ENCODE measurements around the gene NCAPG2.
A peak's percentile ranks its signal among the peaks of the same experiment; 100 is the strongest.

Gene NCAPG2, protein sequence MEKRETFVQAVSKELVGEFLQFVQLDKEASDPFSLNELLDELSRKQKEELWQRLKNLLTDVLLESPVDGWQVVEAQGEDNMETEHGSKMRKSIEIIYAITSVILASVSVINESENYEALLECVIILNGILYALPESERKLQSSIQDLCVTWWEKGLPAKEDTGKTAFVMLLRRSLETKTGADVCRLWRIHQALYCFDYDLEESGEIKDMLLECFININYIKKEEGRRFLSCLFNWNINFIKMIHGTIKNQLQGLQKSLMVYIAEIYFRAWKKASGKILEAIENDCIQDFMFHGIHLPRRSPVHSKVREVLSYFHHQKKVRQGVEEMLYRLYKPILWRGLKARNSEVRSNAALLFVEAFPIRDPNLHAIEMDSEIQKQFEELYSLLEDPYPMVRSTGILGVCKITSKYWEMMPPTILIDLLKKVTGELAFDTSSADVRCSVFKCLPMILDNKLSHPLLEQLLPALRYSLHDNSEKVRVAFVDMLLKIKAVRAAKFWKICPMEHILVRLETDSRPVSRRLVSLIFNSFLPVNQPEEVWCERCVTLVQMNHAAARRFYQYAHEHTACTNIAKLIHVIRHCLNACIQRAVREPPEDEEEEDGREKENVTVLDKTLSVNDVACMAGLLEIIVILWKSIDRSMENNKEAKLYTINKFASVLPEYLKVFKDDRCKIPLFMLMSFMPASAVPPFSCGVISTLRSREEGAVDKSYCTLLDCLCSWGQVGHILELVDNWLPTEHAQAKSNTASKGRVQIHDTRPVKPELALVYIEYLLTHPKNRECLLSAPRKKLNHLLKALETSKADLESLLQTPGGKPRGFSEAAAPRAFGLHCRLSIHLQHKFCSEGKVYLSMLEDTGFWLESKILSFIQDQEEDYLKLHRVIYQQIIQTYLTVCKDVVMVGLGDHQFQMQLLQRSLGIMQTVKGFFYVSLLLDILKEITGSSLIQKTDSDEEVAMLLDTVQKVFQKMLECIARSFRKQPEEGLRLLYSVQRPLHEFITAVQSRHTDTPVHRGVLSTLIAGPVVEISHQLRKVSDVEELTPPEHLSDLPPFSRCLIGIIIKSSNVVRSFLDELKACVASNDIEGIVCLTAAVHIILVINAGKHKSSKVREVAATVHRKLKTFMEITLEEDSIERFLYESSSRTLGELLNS

DNA sequence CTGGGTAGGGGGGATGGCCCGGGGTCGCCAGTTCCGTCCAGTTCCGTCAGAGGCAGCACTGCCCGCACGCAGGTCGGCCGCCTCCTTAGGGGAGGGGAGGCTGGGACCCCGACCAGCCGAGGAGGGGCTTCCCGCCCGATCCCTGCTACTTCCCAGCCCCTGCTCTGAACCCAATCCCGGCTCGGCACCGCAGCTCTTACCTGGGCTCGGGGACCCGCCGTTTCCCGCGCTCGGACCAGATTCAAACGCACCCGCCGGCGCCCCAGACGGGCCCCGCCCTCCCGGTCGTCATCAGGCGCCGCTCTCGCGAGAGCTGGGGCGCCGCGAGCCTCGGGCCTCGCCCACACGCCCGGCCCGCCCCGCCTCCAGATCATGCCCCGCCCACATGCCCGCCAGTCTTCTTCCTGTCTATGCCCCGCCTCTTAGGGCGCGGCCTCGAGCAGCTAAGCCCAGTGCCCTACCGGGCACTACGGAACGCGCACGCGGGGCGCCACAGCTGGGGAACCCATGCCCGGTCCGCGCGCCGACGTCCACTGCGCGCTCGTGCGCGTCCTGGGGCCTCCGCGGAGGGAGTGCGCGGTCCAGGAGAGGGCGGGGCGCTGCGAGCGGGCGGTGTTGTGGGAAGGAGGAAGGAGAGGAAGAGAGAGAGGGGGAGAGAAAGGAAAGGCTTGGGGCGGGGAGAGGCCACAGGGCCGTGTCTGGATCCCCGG, at the start of gene NCAPG2:
NCAPG2 (minus strand) TSS at position 281 of the 710 bp plus-strand sequence. CDS start 2,905 bp downstream, outside the sequence.
- Histone ChIP-seq H3K36me3 (ENCODE audit: control insufficient read depth in 5 of 5, insufficient read depth in 5 of 5, low read length in 5 of 5) (peaks cover 0 to 4% (median 0%) of the 10 kb centered on the region in 5 donors), H3K27ac (ENCODE audit: low read depth, low read length) (peak within 1 kb of the TSS; percentile 57), H3K4me3 (ENCODE audit: low read depth in 1 of 5, low read length in 5 of 5) (peak within 1 kb of the TSS; percentile 72 to 91 (median 85)), H3K9me3 (ENCODE audit: control insufficient read depth in 5 of 5, low read length in 5 of 5) (peaks cover 0 to 9% (median 7%) of the 10 kb centered on the region in 5 donors), H3K9ac (ENCODE audit: low read length in 5 of 5) (peak within 1 kb of the TSS in 4 of 5 donors; percentile 80 to 92 (median 85)), H3K27me3 (ENCODE audit: control insufficient read depth in 5 of 5, insufficient read depth in 4 of 5, low read length in 5 of 5) (no peaks in the 10 kb centered on the region), H3K4me1 (ENCODE audit: control insufficient read depth in 5 of 5, insufficient read depth in 5 of 5, low read length in 5 of 5) (peaks cover 0 to 22% (median 20%) of the 10 kb centered on the region in 5 donors)

- no peak overlapping the region for H3K9ac ChIP-seq (ENCODE audit: low read length in 5 of 5)
- H3K27me3 ChIP-seq (ENCODE audit: control insufficient read depth in 5 of 5, insufficient read depth in 4 of 5, low read length in 5 of 5) = no peaks in the 10 kb centered on the region
- peaks cover 19 to 61% (median 33%) of the 10 kb centered on the region in 5 donors for H3K36me3 ChIP-seq (ENCODE audit: control insufficient read depth in 5 of 5, insufficient read depth in 5 of 5, low read length in 5 of 5)
- H3K9me3 ChIP-seq (ENCODE audit: control insufficient read depth in 5 of 5, low read length in 5 of 5) = no peaks in the 10 kb centered on the region
- H3K4me3 ChIP-seq (ENCODE audit: low read depth in 1 of 5, low read length in 5 of 5) = no peak overlapping the region
- H3K27ac ChIP-seq (ENCODE audit: low read depth, low read length) = no peak overlapping the region
- peaks cover 2 to 12% (median 8%) of the 10 kb centered on the region in 5 donors for H3K4me1 ChIP-seq (ENCODE audit: control insufficient read depth in 5 of 5, insufficient read depth in 5 of 5, low read length in 5 of 5)
Observed at GRCh38 chr7:158753900-158754299, 49.3 kb upstream of the NCAPG2 start.

DNA sequence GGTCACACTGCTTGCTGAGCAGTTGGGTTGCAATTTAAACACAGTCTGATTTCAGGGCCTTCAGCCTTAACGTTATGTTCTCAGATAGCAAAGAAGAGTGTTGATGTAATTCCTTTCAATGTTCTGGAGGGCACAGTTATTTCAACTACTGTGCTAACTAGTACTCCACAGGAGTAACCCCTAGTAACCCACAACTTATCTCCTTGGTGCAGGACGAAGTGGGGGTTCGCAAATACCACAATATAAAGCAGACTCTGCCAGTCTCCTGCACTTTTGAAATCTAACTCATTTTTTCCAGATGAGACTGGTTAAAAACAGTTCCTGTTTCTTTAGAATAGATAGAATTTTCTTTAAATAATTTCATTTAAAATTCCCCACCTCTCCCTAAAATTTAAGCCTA, 47.1 kb upstream of the NCAPG2 start:
- H3K36me3 ChIP-seq (ENCODE audit: control insufficient read depth in 5 of 5, insufficient read depth in 5 of 5, low read length in 5 of 5) = peaks cover 8 to 61% (median 32%) of the 10 kb centered on the region in 5 donors
- no peak overlapping the region for H3K27ac ChIP-seq (ENCODE audit: low read depth, low read length)
- no peaks in the 10 kb centered on the region for H3K9me3 ChIP-seq (ENCODE audit: control insufficient read depth in 5 of 5, low read length in 5 of 5)
- H3K4me1 ChIP-seq (ENCODE audit: control insufficient read depth in 5 of 5, insufficient read depth in 5 of 5, low read length in 5 of 5) = peaks cover 2 to 12% (median 8%) of the 10 kb centered on the region in 5 donors
- H3K27me3 ChIP-seq (ENCODE audit: control insufficient read depth in 5 of 5, insufficient read depth in 4 of 5, low read length in 5 of 5) = no peaks in the 10 kb centered on the region
- no peak overlapping the region for H3K9ac ChIP-seq (ENCODE audit: low read length in 5 of 5)
- no peak overlapping the region for H3K4me3 ChIP-seq (ENCODE audit: low read depth in 1 of 5, low read length in 5 of 5)

DNA sequence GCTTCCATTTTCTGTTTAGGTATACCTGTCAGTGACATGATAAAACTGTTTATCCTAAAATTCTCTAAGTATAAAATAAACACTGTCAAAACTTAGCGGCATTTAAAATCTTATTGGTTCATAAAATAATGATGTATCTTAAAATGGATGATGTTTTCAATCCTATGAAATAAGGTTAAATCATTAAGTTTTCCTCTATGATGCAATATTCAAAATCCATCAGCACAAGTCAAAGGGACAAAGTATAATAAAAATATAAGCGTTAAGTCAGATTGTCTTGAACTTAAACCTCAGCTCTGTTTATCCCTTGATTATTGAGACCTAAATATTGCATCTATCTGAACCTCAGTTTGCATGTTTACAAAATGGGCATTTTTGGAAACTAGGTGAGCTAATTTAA, 46.6 kb upstream of the NCAPG2 start:
- Histone ChIP-seq H3K36me3 (ENCODE audit: control insufficient read depth in 5 of 5, insufficient read depth in 5 of 5, low read length in 5 of 5) (peaks cover 8 to 63% (median 34%) of the 10 kb centered on the region in 5 donors), H3K4me1 (ENCODE audit: control insufficient read depth in 5 of 5, insufficient read depth in 5 of 5, low read length in 5 of 5) (peaks cover 2 to 12% (median 8%) of the 10 kb centered on the region in 5 donors), H3K27me3 (ENCODE audit: control insufficient read depth in 5 of 5, insufficient read depth in 4 of 5, low read length in 5 of 5) (no peaks in the 10 kb centered on the region), H3K27ac (ENCODE audit: low read depth, low read length) (no peak overlapping the region), H3K9ac (ENCODE audit: low read length in 5 of 5) (no peak overlapping the region), H3K4me3 (ENCODE audit: low read depth in 1 of 5, low read length in 5 of 5) (no peak overlapping the region), H3K9me3 (ENCODE audit: control insufficient read depth in 5 of 5, low read length in 5 of 5) (no peaks in the 10 kb centered on the region)

DNA sequence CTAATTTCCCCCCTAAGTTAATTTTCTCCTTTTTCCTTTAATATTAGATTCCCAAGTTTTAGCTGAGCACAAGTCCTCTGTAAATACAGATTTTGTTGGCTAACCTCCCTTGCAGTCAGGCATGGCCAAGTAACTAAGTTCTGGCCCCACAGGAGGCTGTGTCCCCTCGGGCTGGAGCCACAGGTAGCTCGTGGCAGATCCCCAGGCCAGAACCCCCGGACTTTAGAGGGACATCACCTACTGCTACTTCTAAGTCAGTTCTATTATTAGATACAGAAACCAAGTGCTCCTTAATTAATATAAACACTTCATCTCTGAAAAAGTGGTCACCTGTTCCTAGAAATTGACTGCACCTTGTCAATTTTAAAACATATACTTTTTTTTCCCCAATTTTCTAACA, 46.1 kb upstream of the NCAPG2 start:
- H3K4me3 ChIP-seq (ENCODE audit: low read depth in 1 of 5, low read length in 5 of 5) = no peak overlapping the region
- H3K9me3 ChIP-seq (ENCODE audit: control insufficient read depth in 5 of 5, low read length in 5 of 5) = no peaks in the 10 kb centered on the region
- no peaks in the 10 kb centered on the region for H3K27me3 ChIP-seq (ENCODE audit: control insufficient read depth in 5 of 5, insufficient read depth in 4 of 5, low read length in 5 of 5)
- H3K4me1 ChIP-seq (ENCODE audit: control insufficient read depth in 5 of 5, insufficient read depth in 5 of 5, low read length in 5 of 5) = peaks cover 2 to 12% (median 8%) of the 10 kb centered on the region in 5 donors
- no peak overlapping the region for H3K9ac ChIP-seq (ENCODE audit: low read length in 5 of 5)
- peaks cover 10 to 65% (median 39%) of the 10 kb centered on the region in 5 donors for H3K36me3 ChIP-seq (ENCODE audit: control insufficient read depth in 5 of 5, insufficient read depth in 5 of 5, low read length in 5 of 5)
- H3K27ac ChIP-seq (ENCODE audit: low read depth, low read length) = no peak overlapping the region

DNA sequence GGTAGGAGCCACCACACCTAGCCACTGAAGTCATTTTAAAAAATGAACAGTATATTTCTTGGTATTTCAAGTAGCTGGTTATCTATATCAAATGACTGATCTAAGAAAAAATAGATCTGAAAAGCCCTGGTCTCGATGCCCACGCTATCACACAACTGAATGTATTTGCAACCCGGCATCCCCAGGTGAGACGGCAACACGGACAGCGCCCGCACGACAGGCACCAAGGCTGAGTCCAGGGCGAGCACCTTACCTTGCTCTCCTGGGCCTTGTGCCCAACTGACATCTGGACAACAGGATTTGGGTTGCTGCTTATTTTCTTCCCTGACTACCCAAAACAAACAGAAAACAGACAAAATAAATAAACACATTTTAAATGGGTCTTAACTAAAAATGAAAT, 44.8 kb upstream of the NCAPG2 start:
- H3K27ac ChIP-seq (ENCODE audit: low read depth, low read length) = no peak overlapping the region
- no peak overlapping the region for H3K4me3 ChIP-seq (ENCODE audit: low read depth in 1 of 5, low read length in 5 of 5)

GRCh38 chr7:158748335-158748734, 43.7 kb upstream of the NCAPG2 start:
- Histone ChIP-seq H3K27me3 (ENCODE audit: control insufficient read depth in 5 of 5, insufficient read depth in 4 of 5, low read length in 5 of 5) (no peaks in the 10 kb centered on the region), H3K4me1 (ENCODE audit: control insufficient read depth in 5 of 5, insufficient read depth in 5 of 5, low read length in 5 of 5) (no peaks in the 10 kb centered on the region), H3K36me3 (ENCODE audit: control insufficient read depth in 5 of 5, insufficient read depth in 5 of 5, low read length in 5 of 5) (peaks cover 15 to 69% (median 48%) of the 10 kb centered on the region in 5 donors), H3K4me3 (ENCODE audit: low read depth in 1 of 5, low read length in 5 of 5) (no peak overlapping the region), H3K9me3 (ENCODE audit: control insufficient read depth in 5 of 5, low read length in 5 of 5) (no peaks in the 10 kb centered on the region), H3K27ac (ENCODE audit: low read depth, low read length) (no peak overlapping the region), H3K9ac (ENCODE audit: low read length in 5 of 5) (no peak overlapping the region)

More for the DNA sequence above, 44.8 kb upstream of the NCAPG2 start:
- no peak overlapping the region for H3K9ac ChIP-seq (ENCODE audit: low read length in 5 of 5)
- H3K4me1 ChIP-seq (ENCODE audit: control insufficient read depth in 5 of 5, insufficient read depth in 5 of 5, low read length in 5 of 5) = no peaks in the 10 kb centered on the region
- H3K36me3 ChIP-seq (ENCODE audit: control insufficient read depth in 5 of 5, insufficient read depth in 5 of 5, low read length in 5 of 5) = peaks cover 12 to 65% (median 45%) of the 10 kb centered on the region in 5 donors
- H3K9me3 ChIP-seq (ENCODE audit: control insufficient read depth in 5 of 5, low read length in 5 of 5) = no peaks in the 10 kb centered on the region
- H3K27me3 ChIP-seq (ENCODE audit: control insufficient read depth in 5 of 5, insufficient read depth in 4 of 5, low read length in 5 of 5) = no peaks in the 10 kb centered on the region

- Histone ChIP-seq H3K4me3 (ENCODE audit: low read depth in 1 of 5, low read length in 5 of 5) (no peak overlapping the region), H3K9me3 (ENCODE audit: control insufficient read depth in 5 of 5, low read length in 5 of 5) (no peaks in the 10 kb centered on the region), H3K27ac (ENCODE audit: low read depth, low read length) (no peak overlapping the region), H3K27me3 (ENCODE audit: control insufficient read depth in 5 of 5, insufficient read depth in 4 of 5, low read length in 5 of 5) (no peaks in the 10 kb centered on the region), H3K4me1 (ENCODE audit: control insufficient read depth in 5 of 5, insufficient read depth in 5 of 5, low read length in 5 of 5) (no peaks in the 10 kb centered on the region), H3K36me3 (ENCODE audit: control insufficient read depth in 5 of 5, insufficient read depth in 5 of 5, low read length in 5 of 5) (peaks cover 10 to 73% (median 55%) of the 10 kb centered on the region in 5 donors), H3K9ac (ENCODE audit: low read length in 5 of 5) (no peak overlapping the region)
Observed at GRCh38 chr7:158747408-158747807, 42.8 kb upstream of the NCAPG2 start.

GRCh38 chr7:158746957-158747356, 42.4 kb upstream of the NCAPG2 start:
- Histone ChIP-seq H3K9ac (ENCODE audit: low read length in 5 of 5) (no peak overlapping the region), H3K36me3 (ENCODE audit: control insufficient read depth in 5 of 5, insufficient read depth in 5 of 5, low read length in 5 of 5) (peaks cover 10 to 78% (median 57%) of the 10 kb centered on the region in 5 donors), H3K4me3 (ENCODE audit: low read depth in 1 of 5, low read length in 5 of 5) (no peak overlapping the region), H3K27ac (ENCODE audit: low read depth, low read length) (no peak overlapping the region), H3K9me3 (ENCODE audit: control insufficient read depth in 5 of 5, low read length in 5 of 5) (no peaks in the 10 kb centered on the region), H3K4me1 (ENCODE audit: control insufficient read depth in 5 of 5, insufficient read depth in 5 of 5, low read length in 5 of 5) (no peaks in the 10 kb centered on the region), H3K27me3 (ENCODE audit: control insufficient read depth in 5 of 5, insufficient read depth in 4 of 5, low read length in 5 of 5) (no peaks in the 10 kb centered on the region)
